Tongue (tissue), 2 donors: Measurements from ENCODE around the gene EPB41L4B. TPM values are rescaled to one million over a fixed set of nuclear protein-coding genes. Genes with fewer than 3 reads are reported as not detected.
A peak's percentile ranks its signal among the peaks of the same experiment; 100 is the strongest.
"Not testable (repeated sequence)": the region's sequence is repeated elsewhere in the genome, so short reads cannot be mapped to it uniquely, and the experiment has no call there.

Experiments
- DNase-seq: peaks from one replicate; pipeline ENCODE4 v3.0.0-alpha.2; 2015
- total RNA-seq: library from RNA; depleted of rRNA; stranded (reverse); fragments of >200 nt; gene quantifications from one replicate; pipeline ENCODE4 v1.2.3, GENCODE V29; 2014

Gene EPB41L4B
- 5.8 TPM for total RNA-seq

GRCh38 chr9:109320742-109321448, at the start of gene EPB41L4B:
TSS of gene EPB41L4B (minus strand) at chr9:109321059. CDS start at chr9:109320446, 613 bp downstream.
- DNase-seq, result peak; percentile 92

- no peak for DNase-seq
Measured at GRCh38 chr9:109369285-109369684, 48.4 kb upstream of the EPB41L4B start.

GRCh38 chr9:109360771-109361170, 39.9 kb upstream of the EPB41L4B start:
- no peak for DNase-seq

- DNase-seq, result not testable (repeated sequence)
Measured at GRCh38 chr9:109358968-109359603, 38.2 kb upstream of the EPB41L4B start.

GRCh38 chr9:109355564-109356297, 34.9 kb upstream of the EPB41L4B start:
- DNase-seq, result no peak

- no peak for DNase-seq
Measured at GRCh38 chr9:109354190-109354589, 33.3 kb upstream of the EPB41L4B start.

GRCh38 chr9:109351032-109351431, 30.2 kb upstream of the EPB41L4B start:
- DNase-seq, result no peak

GRCh38 chr9:109349421-109349846, 28.6 kb upstream of the EPB41L4B start:
- DNase-seq, result peak; percentile 80

- no peak for DNase-seq
Measured at GRCh38 chr9:109346904-109347303, 26.0 kb upstream of the EPB41L4B start.

- no peak for DNase-seq
Measured at GRCh38 chr9:109344866-109345265, 24.0 kb upstream of the EPB41L4B start.

GRCh38 chr9:109342878-109343277, 22.0 kb upstream of the EPB41L4B start:
- DNase-seq, result no peak

GRCh38 chr9:109341561-109341960, 20.7 kb upstream of the EPB41L4B start:
- DNase-seq, result peak; percentile 58

- not testable (repeated sequence) for DNase-seq
Measured at GRCh38 chr9:109340979-109341378, 20.1 kb upstream of the EPB41L4B start.

- no peak for DNase-seq
Measured at GRCh38 chr9:109336409-109336808, 15.6 kb upstream of the EPB41L4B start.

- no peak for DNase-seq
Measured at GRCh38 chr9:109335929-109336328, 15.1 kb upstream of the EPB41L4B start.

- no peak for DNase-seq
Measured at GRCh38 chr9:109335121-109335520, 14.3 kb upstream of the EPB41L4B start.

GRCh38 chr9:109331353-109331752, 10.5 kb upstream of the EPB41L4B start:
- DNase-seq, result no peak

GRCh38 chr9:109329638-109330258, 8.9 kb upstream of the EPB41L4B start:
- DNase-seq, result no peak

- peak; percentile 74 for DNase-seq
Measured at GRCh38 chr9:109328978-109329637, 8.2 kb upstream of the EPB41L4B start.

- DNase-seq, result no peak
Measured at GRCh38 chr9:109325089-109325488, 4.2 kb upstream of the EPB41L4B start.

GRCh38 chr9:109323771-109324170, 2.9 kb upstream of the EPB41L4B start:
- no peak for DNase-seq

GRCh38 chr9:109321727-109322126, 868 bp upstream of the EPB41L4B start:
- DNase-seq, result no peak
